HUES6 (cell line): ENCODE data around the gene USP25.

Source experiments
- H3K27ac ChIP-seq: 2 replicates; pipeline ENCODE4 v1.7.0; 2013; ENCODE audit warnings: low read depth, mild to moderate bottlenecking, low read length, inconsistent platforms
- H3K27me3 ChIP-seq: 2 replicates; pipeline ENCODE4 v1.6.1; 2013; ENCODE audit warnings: low read length; ENCODE audit not compliant: control insufficient read depth, insufficient read depth
- H3K36me3 ChIP-seq: 2 replicates; pipeline ENCODE4 v1.6.1; 2013; ENCODE audit warnings: low read length; ENCODE audit not compliant: control insufficient read depth, insufficient read depth
- H3K4me1 ChIP-seq: 2 replicates; pipeline ENCODE4 v1.6.1; 2013; ENCODE audit warnings: low read length; ENCODE audit not compliant: control insufficient read depth, insufficient read depth
- H3K4me3 ChIP-seq: 2 replicates; pipeline ENCODE4 v1.5.1; 2013; ENCODE audit warnings: low read depth, low read length
- H3K9ac ChIP-seq: one replicate; pipeline ENCODE4 v1.6.1; 2013; ENCODE audit warnings: mild to moderate bottlenecking, low read length
- H3K9me3 ChIP-seq: 2 replicates; pipeline ENCODE4 v1.6.1; 2013; ENCODE audit warnings: low read depth, low read length; ENCODE audit not compliant: control insufficient read depth, insufficient read depth

Gene USP25, protein sequence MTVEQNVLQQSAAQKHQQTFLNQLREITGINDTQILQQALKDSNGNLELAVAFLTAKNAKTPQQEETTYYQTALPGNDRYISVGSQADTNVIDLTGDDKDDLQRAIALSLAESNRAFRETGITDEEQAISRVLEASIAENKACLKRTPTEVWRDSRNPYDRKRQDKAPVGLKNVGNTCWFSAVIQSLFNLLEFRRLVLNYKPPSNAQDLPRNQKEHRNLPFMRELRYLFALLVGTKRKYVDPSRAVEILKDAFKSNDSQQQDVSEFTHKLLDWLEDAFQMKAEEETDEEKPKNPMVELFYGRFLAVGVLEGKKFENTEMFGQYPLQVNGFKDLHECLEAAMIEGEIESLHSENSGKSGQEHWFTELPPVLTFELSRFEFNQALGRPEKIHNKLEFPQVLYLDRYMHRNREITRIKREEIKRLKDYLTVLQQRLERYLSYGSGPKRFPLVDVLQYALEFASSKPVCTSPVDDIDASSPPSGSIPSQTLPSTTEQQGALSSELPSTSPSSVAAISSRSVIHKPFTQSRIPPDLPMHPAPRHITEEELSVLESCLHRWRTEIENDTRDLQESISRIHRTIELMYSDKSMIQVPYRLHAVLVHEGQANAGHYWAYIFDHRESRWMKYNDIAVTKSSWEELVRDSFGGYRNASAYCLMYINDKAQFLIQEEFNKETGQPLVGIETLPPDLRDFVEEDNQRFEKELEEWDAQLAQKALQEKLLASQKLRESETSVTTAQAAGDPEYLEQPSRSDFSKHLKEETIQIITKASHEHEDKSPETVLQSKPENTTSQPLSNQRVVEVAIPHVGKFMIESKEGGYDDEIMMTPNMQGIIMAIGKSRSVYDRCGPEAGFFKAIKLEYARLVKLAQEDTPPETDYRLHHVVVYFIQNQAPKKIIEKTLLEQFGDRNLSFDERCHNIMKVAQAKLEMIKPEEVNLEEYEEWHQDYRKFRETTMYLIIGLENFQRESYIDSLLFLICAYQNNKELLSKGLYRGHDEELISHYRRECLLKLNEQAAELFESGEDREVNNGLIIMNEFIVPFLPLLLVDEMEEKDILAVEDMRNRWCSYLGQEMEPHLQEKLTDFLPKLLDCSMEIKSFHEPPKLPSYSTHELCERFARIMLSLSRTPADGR

DNA sequence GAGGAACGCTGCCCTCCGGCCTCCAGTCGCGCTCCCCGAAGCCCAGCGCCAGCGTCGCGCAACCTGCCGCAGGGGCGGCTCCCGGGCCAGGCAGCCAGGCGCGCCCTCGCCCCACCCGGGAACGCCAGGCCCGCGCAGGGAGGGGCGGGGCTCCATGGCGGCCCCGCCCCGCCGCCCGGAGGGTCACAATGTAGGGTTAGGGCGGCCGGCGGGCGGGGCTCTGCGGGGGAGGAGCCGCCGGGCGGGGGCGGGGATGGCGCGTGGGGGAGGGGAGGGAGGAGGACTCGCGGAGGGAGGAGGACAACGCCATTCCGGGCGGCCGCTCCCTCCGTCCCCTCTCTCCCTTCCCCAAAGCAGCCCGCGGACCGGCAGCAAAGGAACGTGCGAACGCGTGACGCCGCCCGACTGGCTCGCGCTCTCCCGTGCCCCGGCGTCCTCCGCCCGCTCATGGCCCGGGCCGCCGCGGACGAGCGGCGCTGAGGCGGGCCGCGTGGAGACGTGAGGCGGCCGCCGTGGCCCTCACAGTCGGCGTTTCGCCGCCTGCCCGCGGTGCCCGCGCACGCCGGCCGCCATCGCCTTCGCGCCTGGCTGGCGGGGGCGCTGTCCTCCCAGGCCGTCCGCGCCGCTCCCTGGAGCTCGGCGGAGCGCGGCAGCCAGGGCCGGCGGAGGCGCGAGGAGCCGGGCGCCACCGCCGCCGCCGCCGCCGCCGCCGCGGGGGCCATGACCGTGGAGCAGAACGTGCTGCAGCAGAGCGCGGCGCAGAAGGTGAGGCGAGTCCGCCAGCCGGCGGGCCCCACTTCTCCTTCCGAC lies at the start of gene USP25:
TSS of gene USP25 (plus strand) at position 309 of the 810 bp plus-strand sequence. CDS start at position 721, 412 bp downstream.
- H3K9ac ChIP-seq: peak within 1 kb of the TSS; percentile 92
- H3K4me3 ChIP-seq: peak within 1 kb of the TSS; percentile 84
- 0 out of 2 replicates have a peak, but pooled peaks cover 4% of the 10 kb centered on the region for H3K27me3 ChIP-seq
- peaks cover 16% of the 10 kb centered on the region for H3K4me1 ChIP-seq
- peak within 1 kb of the TSS; percentile 88 for H3K27ac ChIP-seq
- no peaks in the 10 kb centered on the region for H3K36me3 ChIP-seq
- no peaks in the 10 kb centered on the region for H3K9me3 ChIP-seq

DNA sequence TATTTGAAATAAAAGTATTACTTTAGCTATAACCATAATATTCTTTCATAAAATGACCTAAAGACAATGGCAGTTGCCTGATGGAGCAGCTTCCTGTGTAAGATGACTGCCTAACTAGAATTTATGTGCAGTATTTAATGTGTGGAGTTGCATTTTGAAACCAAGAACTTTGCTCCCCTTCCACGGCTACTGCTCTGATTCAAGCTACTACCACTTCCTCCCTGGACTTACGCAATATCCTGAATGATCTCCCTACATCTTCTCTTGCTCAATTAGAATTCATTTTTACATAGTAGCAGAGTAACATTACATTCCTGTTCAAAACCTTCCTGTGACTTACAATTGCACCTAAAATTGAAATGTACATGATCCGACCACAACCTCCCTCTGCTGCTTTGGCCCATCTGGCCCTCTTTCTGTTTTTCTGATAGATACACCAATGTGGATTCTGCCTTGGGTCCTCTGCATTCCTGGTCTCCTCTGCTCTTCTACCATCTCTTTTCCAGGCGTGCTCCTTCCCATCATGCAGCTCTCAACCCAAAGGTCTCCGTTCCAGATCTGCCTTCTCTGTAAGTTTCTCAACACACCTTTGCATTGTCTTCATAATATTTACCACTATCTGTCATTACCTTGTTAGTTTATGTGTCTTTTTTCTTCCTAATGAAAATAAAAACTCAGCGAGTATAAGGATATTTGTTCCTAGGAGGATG lies 47.4 kb upstream of the USP25 start:
- Histone ChIP-seq H3K9me3 (no peaks in the 10 kb centered on the region), H3K27me3 (no peaks in the 10 kb centered on the region), H3K4me1 (no peaks in the 10 kb centered on the region), H3K9ac (no peak overlapping the region), H3K36me3 (no peaks in the 10 kb centered on the region), H3K4me3 (no peak overlapping the region), H3K27ac (no peak overlapping the region)

DNA sequence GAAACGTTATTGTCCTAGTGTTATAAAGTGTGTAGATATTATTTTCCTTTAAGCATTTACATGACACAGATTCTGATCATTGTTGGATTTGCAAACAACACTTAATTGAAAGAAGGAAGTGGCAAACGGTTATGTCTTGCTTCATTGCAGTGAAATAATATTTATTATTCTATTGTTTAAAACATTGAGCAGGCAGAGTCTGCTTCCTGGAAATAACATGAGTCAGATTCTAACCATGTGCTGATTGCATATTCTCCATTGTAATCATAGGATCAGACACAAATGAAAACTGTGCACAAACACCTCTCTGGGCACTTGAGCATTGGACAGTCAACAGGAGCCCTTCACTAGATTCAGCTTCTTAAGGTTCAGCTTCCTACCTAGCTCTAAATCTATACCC lies 46.8 kb upstream of the USP25 start:
- no peaks in the 10 kb centered on the region for H3K9me3 ChIP-seq
- H3K27ac ChIP-seq: no peak overlapping the region
- H3K4me1 ChIP-seq: no peaks in the 10 kb centered on the region
- H3K36me3 ChIP-seq: no peaks in the 10 kb centered on the region
- H3K4me3 ChIP-seq: no peak overlapping the region
- no peaks in the 10 kb centered on the region for H3K27me3 ChIP-seq
- no peak overlapping the region for H3K9ac ChIP-seq

DNA sequence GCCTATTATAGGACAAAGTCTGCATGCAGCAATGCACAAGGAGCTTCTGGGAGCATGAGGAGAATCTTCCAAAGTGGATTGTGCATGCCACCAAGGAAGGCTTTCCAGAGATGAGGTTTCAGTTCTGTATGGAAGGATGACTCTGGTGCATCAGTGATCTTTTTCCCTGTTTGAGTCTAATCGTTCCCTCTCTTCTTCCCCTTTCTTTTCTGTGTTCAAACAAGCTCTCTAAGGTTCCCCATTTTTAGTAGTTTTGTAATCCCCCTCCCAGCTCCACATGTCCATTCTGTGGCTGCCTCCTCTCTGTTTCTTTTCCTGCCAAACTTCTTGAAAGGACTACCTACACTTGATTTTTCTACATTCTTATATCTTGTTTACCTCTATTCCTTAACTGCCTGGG lies 43.3 kb upstream of the USP25 start:
- Histone ChIP-seq H3K9me3 (no peaks in the 10 kb centered on the region), H3K36me3 (no peaks in the 10 kb centered on the region), H3K4me3 (no peak overlapping the region), H3K9ac (no peak overlapping the region), H3K27me3 (no peaks in the 10 kb centered on the region), H3K4me1 (no peaks in the 10 kb centered on the region), H3K27ac (no peak overlapping the region)

DNA sequence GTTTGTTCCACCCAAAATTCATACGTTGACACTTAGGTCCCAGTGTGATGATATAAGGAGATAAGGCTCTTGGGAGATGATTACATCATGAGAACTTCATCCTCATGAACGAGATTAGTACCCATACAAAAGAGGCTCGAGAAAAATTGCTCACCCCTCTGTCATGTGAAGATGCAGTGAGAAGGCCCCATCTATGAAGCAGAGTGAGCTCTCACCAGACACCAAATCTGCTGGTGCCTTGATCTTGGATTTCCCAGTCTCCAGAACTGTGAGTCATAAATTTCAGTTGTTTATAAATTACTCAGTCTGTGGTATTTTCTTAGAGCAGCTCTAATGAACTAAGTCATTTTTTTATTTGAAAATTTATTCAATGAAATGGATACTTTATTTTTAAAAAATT lies 42.6 kb upstream of the USP25 start:
- H3K9me3 ChIP-seq: no peaks in the 10 kb centered on the region
- no peak overlapping the region for H3K27ac ChIP-seq
- H3K4me1 ChIP-seq: no peaks in the 10 kb centered on the region
- no peaks in the 10 kb centered on the region for H3K36me3 ChIP-seq
- H3K27me3 ChIP-seq: no peaks in the 10 kb centered on the region
- H3K4me3 ChIP-seq: no peak overlapping the region
- H3K9ac ChIP-seq: no peak overlapping the region

DNA sequence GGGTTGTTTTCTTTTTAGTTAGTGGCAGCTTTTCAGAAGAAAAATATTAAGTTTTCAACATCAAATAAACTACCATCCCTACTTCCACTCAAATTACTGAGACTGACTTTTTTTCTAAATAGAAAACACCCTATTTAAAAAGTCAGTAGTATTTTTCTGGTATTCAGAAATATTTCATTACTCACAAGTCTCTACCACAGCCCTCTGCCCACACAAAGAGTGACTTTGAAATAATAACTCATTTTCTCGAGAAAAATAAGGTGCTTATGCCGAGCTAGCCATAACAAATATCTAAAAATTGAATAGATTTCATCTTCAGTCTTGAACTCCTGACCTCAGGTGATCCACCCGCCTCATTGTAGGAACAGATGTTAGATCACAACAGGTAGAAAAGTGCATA lies 41.8 kb upstream of the USP25 start:
- Histone ChIP-seq H3K4me1 (no peaks in the 10 kb centered on the region), H3K27me3 (no peaks in the 10 kb centered on the region), H3K27ac (no peak overlapping the region), H3K4me3 (no peak overlapping the region), H3K9me3 (no peaks in the 10 kb centered on the region), H3K36me3 (no peaks in the 10 kb centered on the region), H3K9ac (no peak overlapping the region)

DNA sequence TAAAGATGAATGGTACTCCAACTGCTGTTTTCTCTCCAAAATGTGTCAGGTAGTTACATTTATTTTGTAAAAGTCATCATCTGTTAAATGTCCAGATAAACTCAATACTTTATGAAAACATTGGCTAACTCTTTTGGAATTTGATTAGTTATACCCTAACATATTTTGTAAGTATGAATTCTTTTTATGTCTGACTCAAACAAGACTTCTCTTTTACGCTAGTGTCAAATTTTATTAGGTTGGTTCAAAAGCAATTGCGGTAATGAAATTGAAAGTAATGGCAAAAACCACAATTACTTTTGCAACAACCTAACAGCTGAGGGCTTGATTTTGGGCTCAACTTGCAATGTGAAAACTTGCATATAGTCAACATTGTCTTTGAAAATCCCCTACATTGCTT lies 41.0 kb upstream of the USP25 start:
- H3K4me1 ChIP-seq: no peaks in the 10 kb centered on the region
- no peaks in the 10 kb centered on the region for H3K9me3 ChIP-seq
- no peaks in the 10 kb centered on the region for H3K27me3 ChIP-seq
- no peak overlapping the region for H3K4me3 ChIP-seq
- H3K27ac ChIP-seq: no peak overlapping the region
- no peaks in the 10 kb centered on the region for H3K36me3 ChIP-seq
- no peak overlapping the region for H3K9ac ChIP-seq

DNA sequence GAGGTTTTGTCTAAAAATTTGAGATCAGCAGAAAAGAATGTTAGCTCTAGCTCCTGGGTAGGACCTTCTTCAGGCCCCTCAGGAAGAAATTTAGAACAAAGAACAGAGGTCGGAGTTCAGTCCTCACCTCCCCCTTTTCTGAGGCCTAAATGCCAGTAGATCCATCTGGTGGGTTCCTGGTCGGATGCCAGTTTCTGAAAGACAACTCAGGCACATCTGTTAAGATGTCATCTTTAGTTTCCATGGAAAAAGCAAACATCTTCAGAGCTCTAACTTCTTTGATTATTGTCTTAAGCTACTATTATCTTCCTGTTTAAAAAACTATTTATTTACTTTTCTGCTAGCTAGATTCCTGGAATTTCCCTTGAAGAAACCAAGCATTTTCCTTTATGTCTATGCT lies 37.1 kb upstream of the USP25 start:
- Histone ChIP-seq H3K36me3 (no peaks in the 10 kb centered on the region), H3K9me3 (no peaks in the 10 kb centered on the region), H3K27ac (no peak overlapping the region), H3K4me1 (no peaks in the 10 kb centered on the region), H3K9ac (no peak overlapping the region), H3K27me3 (no peaks in the 10 kb centered on the region), H3K4me3 (no peak overlapping the region)

DNA sequence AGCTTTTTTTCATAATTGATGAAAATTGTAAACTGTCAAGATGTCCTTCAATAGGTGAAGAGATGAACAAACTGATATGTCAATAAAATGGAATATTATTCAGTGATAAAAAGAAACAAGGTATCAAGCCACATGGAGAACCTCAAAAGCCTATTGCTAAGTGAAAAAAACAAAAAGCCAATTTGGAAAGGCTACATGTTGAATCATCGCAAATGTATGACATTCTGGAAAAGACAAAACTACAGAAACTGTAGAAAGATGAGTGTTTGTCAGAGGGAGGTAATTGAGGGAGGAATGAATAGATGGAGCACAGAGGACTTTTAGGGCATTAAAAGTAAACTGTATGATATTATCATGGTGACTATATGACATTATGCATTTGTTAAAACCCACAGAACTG lies 34.5 kb upstream of the USP25 start:
- Histone ChIP-seq H3K27ac (no peak overlapping the region), H3K36me3 (no peaks in the 10 kb centered on the region), H3K9ac (no peak overlapping the region), H3K9me3 (no peaks in the 10 kb centered on the region), H3K4me3 (no peak overlapping the region), H3K27me3 (no peaks in the 10 kb centered on the region), H3K4me1 (no peaks in the 10 kb centered on the region)

DNA sequence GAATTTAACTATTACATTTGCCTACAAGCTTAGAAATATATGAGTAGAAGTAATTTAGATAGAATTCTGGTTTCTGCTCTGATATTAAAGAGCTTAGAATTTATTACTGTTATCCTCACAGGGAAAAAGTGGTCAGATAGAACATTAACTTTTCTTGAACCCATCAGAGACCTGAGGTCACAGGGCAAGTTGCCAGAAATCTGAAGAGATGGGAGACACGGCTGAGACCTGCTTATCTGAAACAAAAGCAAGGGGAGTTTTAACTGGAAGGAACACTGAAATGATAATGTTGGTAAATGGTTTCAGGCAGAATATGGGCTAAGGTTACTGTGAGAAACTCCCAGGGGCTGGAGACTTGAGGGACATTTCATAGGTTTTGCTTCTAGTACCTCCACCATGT lies 28.0 kb upstream of the USP25 start:
- Histone ChIP-seq H3K4me3 (no peak overlapping the region), H3K27me3 (no peaks in the 10 kb centered on the region), H3K27ac (no peak overlapping the region), H3K9me3 (0 out of 2 replicates have a peak, but pooled peaks cover 5% of the 10 kb centered on the region), H3K4me1 (no peaks in the 10 kb centered on the region), H3K9ac (no peak overlapping the region), H3K36me3 (no peaks in the 10 kb centered on the region)
